Endodermal cell (in vitro differentiated cells): ENCODE data around the gene FAM83C. TPM values are rescaled to one million over a fixed set of nuclear protein-coding genes. Genes with fewer than 3 reads are reported as not detected.

Experiments
- DNase-seq: peaks from one replicate; pipeline ENCODE4 v3.0.0-alpha.2; 2017
- H3K27ac ChIP-seq: 2 replicates; pipeline ENCODE4 v1.5.1; 2013; ENCODE audit warnings: mild to moderate bottlenecking, low read depth, low read length, moderate library complexity
- H3K27me3 ChIP-seq: 2 replicates; pipeline ENCODE4 v1.6.1; 2013; ENCODE audit warnings: mild to moderate bottlenecking, low read length, moderate library complexity; ENCODE audit not compliant: insufficient read depth, control insufficient read depth, poor library complexity, severe bottlenecking
- H3K36me3 ChIP-seq: 2 replicates; pipeline ENCODE4 v1.7.0; 2013; ENCODE audit warnings: mild to moderate bottlenecking, low read length, moderate library complexity; ENCODE audit not compliant: control insufficient read depth, insufficient read depth
- H3K4me1 ChIP-seq: one replicate; pipeline ENCODE4 v1.7.0; 2013; ENCODE audit warnings: low read length; ENCODE audit not compliant: control insufficient read depth, insufficient read depth
- H3K4me3 ChIP-seq: 2 replicates; pipeline ENCODE4 v1.5.1; 2013; ENCODE audit warnings: mild to moderate bottlenecking, low read length, moderate library complexity
- H3K9ac ChIP-seq: 2 replicates; pipeline ENCODE4 v1.6.1; 2013; ENCODE audit warnings: mild to moderate bottlenecking, low read length, moderate library complexity; ENCODE audit not compliant: poor library complexity, severe bottlenecking; ENCODE audit errors: extremely low read depth
- H3K9me3 ChIP-seq: 2 replicates; pipeline ENCODE4 v1.6.1; 2013; ENCODE audit warnings: mild to moderate bottlenecking, low read length, moderate library complexity; ENCODE audit not compliant: control insufficient read depth
- H3K27ac Mint-ChIP-seq: 2 replicates; pipeline ENCODE4 v1.8.0; 2020; ENCODE audit warnings: mixed read lengths
- H3K27me3 Mint-ChIP-seq: 2 replicates; pipeline ENCODE4 v1.8.0; 2021; ENCODE audit warnings: mild to moderate bottlenecking, mixed read lengths; ENCODE audit not compliant: insufficient read depth
- H3K36me3 Mint-ChIP-seq: 2 replicates; pipeline ENCODE4 v1.8.0; 2020; ENCODE audit warnings: low read depth, mixed read lengths
- H3K4me1 Mint-ChIP-seq: 2 replicates; pipeline ENCODE4 v1.8.0; 2020; ENCODE audit warnings: mixed read lengths
- H3K4me3 Mint-ChIP-seq: 2 replicates; pipeline ENCODE4 v1.8.0; 2020; ENCODE audit warnings: mild to moderate bottlenecking, moderate library complexity, mixed read lengths
- H3K9me3 Mint-ChIP-seq: 2 replicates; pipeline ENCODE4 v1.8.0; 2020; ENCODE audit warnings: mild to moderate bottlenecking, mixed read lengths
- CTCF ChIP-seq: fragments of 200-600 bp; sonication (generic); conservative IDR thresholded peaks from 2 replicates; pipeline ENCODE4 v1.5.0; 2021; ENCODE audit warnings: antibody characterized with exemption, mild to moderate bottlenecking
- WGBS, 2 experiments: methylation state at CpG; one replicate each; pipeline versions ENCODE4 v1.1.5 to v1.1.7; 2013; ENCODE audit warnings: missing lambda C conversion rate in 2 of 2, mixed read lengths in 1 of 2; ENCODE audit not compliant: insufficient coverage in 1 of 2, insufficient read length in 1 of 2; 5-methylcytosine and 5-hydroxymethylcytosine counted together
- total RNA-seq, 2 donors: library from RNA; stranded (reverse); fragmentation: NEBNext Ultra II Directional in 1 of 2; extraction: Animal tissue kit (Norgen Biotek cat#: 25700) in 1 of 2; gene quantifications; 2 replicates in 1 of 2; 3 replicates in 1 of 2; pipeline ENCODE4 v1.2.1, GENCODE V29; 2021

The FAM83C gene
- total RNA-seq, 2 donors from 2014 or later: not detected

GRCh38 chr20:35328689-35329088 lies 36.5 kb upstream of the FAM83C start:
- TF ChIP-seq CTCF: no peak
- H3K36me3 ChIP-seq: peaks cover 4% of the 10 kb centered on the region
- peaks cover 7% of the 10 kb centered on the region for H3K4me1 ChIP-seq
- no peak overlapping the region for H3K27ac ChIP-seq
- no peaks in the 10 kb centered on the region for H3K27me3 Mint-ChIP-seq
- DNase-seq: no peak
- H3K4me3 ChIP-seq: no peak overlapping the region
- no peaks in the 10 kb centered on the region for H3K9me3 ChIP-seq
- no peak overlapping the region for H3K27ac Mint-ChIP-seq
- no peaks in the 10 kb centered on the region for H3K9me3 Mint-ChIP-seq
- WGBS, 2 experiments: 89 to 95% methylated on average over 3 of the region's 4 CpGs
- H3K4me3 Mint-ChIP-seq: no peak overlapping the region
- no peaks in the 10 kb centered on the region for H3K27me3 ChIP-seq
- H3K9ac ChIP-seq: no peak overlapping the region
- H3K36me3 Mint-ChIP-seq: peaks cover 6% of the 10 kb centered on the region
- peaks cover 14% of the 10 kb centered on the region for H3K4me1 Mint-ChIP-seq

- 92 to 96% methylated on average over 2 to 3 of the region's 3 CpGs for WGBS, 2 experiments
- Histone ChIP-seq H3K9ac (no peak overlapping the region), H3K4me3 (no peak overlapping the region), H3K4me1 (peaks cover 7% of the 10 kb centered on the region), H3K9me3 (no peaks in the 10 kb centered on the region), H3K27ac (no peak overlapping the region), H3K36me3 (peaks cover 4% of the 10 kb centered on the region), H3K27me3 (no peaks in the 10 kb centered on the region)
- H3K27me3 Mint-ChIP-seq: no peaks in the 10 kb centered on the region
- H3K27ac Mint-ChIP-seq: no peak overlapping the region
- DNase-seq: no peak
- peaks cover 14% of the 10 kb centered on the region for H3K4me1 Mint-ChIP-seq
- H3K9me3 Mint-ChIP-seq: no peaks in the 10 kb centered on the region
- H3K4me3 Mint-ChIP-seq: no peak overlapping the region
- no peak for TF ChIP-seq CTCF
- peaks cover 7% of the 10 kb centered on the region for H3K36me3 Mint-ChIP-seq
Measured at GRCh38 chr20:35328095-35328685, 36.0 kb upstream of the FAM83C start.

- WGBS, 2 experiments: 89% methylated on average over 4 of the region's 4 CpGs
- H3K27me3 ChIP-seq: no peaks in the 10 kb centered on the region
- no peak overlapping the region for H3K27ac Mint-ChIP-seq
- H3K4me1 Mint-ChIP-seq: peaks cover 14% of the 10 kb centered on the region
- no peaks in the 10 kb centered on the region for H3K9me3 ChIP-seq
- no peak overlapping the region for H3K4me3 Mint-ChIP-seq
- no peak overlapping the region for H3K27ac ChIP-seq
- no peaks in the 10 kb centered on the region for H3K27me3 Mint-ChIP-seq
- no peaks in the 10 kb centered on the region for H3K9me3 Mint-ChIP-seq
- no peak overlapping the region for H3K4me3 ChIP-seq
- no peak for TF ChIP-seq CTCF
- H3K36me3 ChIP-seq: peaks cover 4% of the 10 kb centered on the region
- H3K9ac ChIP-seq: no peak overlapping the region
- no peak for DNase-seq
- H3K4me1 ChIP-seq: peaks cover 7% of the 10 kb centered on the region
- peaks cover 6% of the 10 kb centered on the region for H3K36me3 Mint-ChIP-seq
Measured at GRCh38 chr20:35327074-35327976, 35.1 kb upstream of the FAM83C start.
